BLaER1 (cell line): Measurements from ENCODE around the gene MTMR3.

Experiments
- H3K27ac ChIP-seq: shearing (Covaris generic); formaldehyde crosslinking; 2 replicates; pipeline ENCODE4 v1.8.1; 2022
- H3K27me3 ChIP-seq: shearing (Covaris generic); formaldehyde crosslinking; 2 replicates; pipeline ENCODE4 v1.8.1; 2022
- H3K36me3 ChIP-seq: shearing (Covaris generic); formaldehyde crosslinking; 2 replicates; pipeline ENCODE4 v1.8.1; 2022
- H3K4me1 ChIP-seq: shearing (Covaris generic); formaldehyde crosslinking; 2 replicates; pipeline ENCODE4 v1.8.1; 2022
- H3K4me2 ChIP-seq: shearing (Covaris generic); formaldehyde crosslinking; 2 replicates; pipeline ENCODE4 v1.8.1; 2022
- H3K4me3 ChIP-seq: shearing (Covaris generic); formaldehyde crosslinking; 2 replicates; pipeline ENCODE4 v1.8.1; 2022
- H3K9ac ChIP-seq: shearing (Covaris generic); formaldehyde crosslinking; 2 replicates; pipeline ENCODE4 v1.8.1; 2022
- H3K9me3 ChIP-seq: shearing (Covaris generic); formaldehyde crosslinking; 2 replicates; pipeline ENCODE4 v1.8.1; 2022
- H4K20me1 ChIP-seq: shearing (Covaris generic); formaldehyde crosslinking; 2 replicates; pipeline ENCODE4 v1.8.1; 2022
- Cebpa-rat ChIP-seq: shearing (Covaris generic); IDR thresholded peaks from 2 replicates; pipeline ENCODE4 v1.8.1; 2022

The MTMR3 gene

DNA sequence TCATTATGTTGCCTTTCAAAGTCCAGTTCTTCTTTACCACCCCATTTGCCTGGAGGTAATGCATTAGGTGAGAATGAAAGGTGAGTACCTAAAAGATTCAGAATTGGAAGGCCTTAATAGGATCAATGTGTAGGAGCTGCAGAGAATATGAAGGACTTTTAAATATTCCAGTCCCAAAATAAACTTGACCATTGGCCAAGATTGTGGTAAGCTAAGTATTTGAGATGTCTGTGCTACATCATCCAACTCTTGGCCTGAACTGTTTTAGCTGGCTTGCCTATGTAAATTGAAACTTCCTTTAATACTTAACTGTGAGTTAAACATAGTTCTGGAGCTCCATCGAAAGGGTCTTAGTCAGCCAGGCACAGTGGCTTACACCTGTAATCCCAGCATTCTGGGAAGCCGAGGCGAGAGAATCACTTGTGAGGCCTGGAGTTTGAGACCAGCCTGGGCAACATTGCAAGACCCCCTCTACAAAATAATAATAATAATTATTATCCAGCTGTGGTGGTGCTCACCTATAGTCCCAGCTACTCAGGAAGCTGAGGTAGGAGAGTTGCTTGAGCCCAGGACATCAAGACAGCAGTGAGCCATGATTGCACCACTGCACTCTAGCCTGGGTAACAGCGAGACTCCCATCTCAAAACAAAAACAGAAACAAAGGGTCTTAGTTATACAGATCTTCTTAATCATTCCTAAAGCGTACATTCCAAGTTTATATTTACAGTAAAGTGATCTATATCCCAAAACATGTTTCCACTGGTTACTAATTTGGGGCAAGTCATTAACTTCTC lies 29.8 kb downstream of the MTMR3 start:
- Histone ChIP-seq H3K4me2 (no peak overlapping the region), H3K4me1 (peaks cover 27% of the 10 kb centered on the region), H3K27ac (no peak overlapping the region), H3K9me3 (no peaks in the 10 kb centered on the region), H4K20me1 (peaks cover 100% of the 10 kb centered on the region), H3K27me3 (no peaks in the 10 kb centered on the region), H3K9ac (no peak overlapping the region), H3K36me3 (no peaks in the 10 kb centered on the region), H3K4me3 (no peak overlapping the region)
- TF ChIP-seq Cebpa-rat = no peak

DNA sequence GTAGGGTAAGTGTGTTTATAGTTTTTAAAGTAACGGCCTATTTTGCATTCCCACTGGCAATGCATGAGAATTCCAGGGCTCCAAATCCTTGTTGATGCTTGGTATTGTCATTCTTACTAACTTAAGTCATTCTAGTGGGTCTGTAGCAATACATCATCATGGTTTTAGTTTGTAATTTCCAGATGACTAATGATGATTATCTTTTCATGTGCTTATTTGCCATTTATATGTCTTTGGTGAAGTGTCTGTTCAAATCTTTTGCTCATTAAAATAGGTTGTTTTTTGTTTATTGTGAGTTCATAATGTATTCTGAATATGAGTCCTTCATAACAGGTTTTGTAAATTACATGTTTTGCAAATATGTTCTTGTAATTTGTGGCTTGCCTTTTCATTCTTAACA lies 31.2 kb downstream of the MTMR3 start:
- no peak for TF ChIP-seq Cebpa-rat
- Histone ChIP-seq H3K4me2 (no peak overlapping the region), H3K9me3 (no peaks in the 10 kb centered on the region), H3K27me3 (no peaks in the 10 kb centered on the region), H3K4me1 (peaks cover 19% of the 10 kb centered on the region), H3K27ac (no peak overlapping the region), H3K36me3 (no peaks in the 10 kb centered on the region), H3K4me3 (no peak overlapping the region), H4K20me1 (peaks cover 100% of the 10 kb centered on the region), H3K9ac (no peak overlapping the region)

DNA sequence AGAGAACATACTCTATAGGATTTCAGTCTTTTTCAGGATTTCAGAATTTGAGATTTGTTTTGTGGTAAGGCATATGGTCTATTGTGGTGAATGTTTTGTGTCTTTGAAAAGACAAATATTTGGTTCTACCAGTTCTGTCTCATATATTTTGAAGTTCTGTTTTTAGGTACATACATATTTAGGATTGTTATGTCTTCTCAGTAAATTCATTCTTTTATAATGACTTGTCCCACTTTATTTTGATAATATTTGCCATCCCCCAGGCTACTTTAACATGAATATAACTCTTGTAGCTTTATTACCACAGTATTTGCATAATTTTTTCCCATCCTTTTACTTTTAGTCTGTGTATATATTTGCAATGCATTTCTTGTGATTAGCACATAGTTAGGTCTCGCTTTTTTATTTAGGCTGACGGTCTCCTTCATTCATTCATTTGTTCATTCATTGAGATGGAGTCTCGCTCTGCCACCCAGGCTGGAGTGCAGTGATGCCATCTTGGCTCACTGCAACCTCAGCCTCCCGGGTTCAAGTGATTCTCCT lies 32.1 kb downstream of the MTMR3 start:
- Histone ChIP-seq H3K4me2 (no peak overlapping the region), H3K27ac (no peak overlapping the region), H3K36me3 (no peaks in the 10 kb centered on the region), H3K4me1 (peaks cover 19% of the 10 kb centered on the region), H3K9ac (no peak overlapping the region), H3K4me3 (no peak overlapping the region), H4K20me1 (peaks cover 100% of the 10 kb centered on the region), H3K27me3 (no peaks in the 10 kb centered on the region), H3K9me3 (no peaks in the 10 kb centered on the region)
- no peak for TF ChIP-seq Cebpa-rat

DNA sequence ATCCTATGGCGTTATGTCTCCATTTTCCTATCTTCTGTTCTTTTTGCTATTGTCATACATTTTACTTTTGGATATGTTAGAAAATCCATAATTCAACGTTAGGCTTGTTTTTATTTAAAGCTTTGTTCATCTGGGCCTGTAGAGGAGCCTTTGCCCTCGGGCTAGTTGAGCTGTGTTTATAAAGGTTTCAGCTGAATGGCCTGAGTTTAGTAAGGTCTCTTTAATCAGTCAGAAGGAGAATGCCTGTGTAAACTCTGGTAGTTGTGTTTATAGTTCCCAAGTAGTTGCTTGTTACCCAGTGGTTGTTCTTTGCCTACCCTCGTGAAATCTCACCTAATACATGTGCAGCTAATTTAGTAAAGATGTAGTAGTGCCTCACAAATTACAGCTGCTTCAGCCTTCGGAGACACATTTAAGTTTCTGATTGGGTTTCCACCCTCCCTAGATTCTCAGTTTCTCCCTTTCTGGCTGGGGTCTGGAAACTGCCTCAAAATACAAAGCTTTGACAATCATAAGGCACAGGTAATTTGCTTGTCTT lies 33.1 kb downstream of the MTMR3 start:
- no peak for TF ChIP-seq Cebpa-rat
- no peaks in the 10 kb centered on the region for H3K9me3 ChIP-seq
- no peaks in the 10 kb centered on the region for H3K27me3 ChIP-seq
- H3K4me2 ChIP-seq = no peak overlapping the region
- peaks cover 97% of the 10 kb centered on the region for H4K20me1 ChIP-seq
- peaks cover 19% of the 10 kb centered on the region for H3K4me1 ChIP-seq
- no peak overlapping the region for H3K9ac ChIP-seq
- no peak overlapping the region for H3K27ac ChIP-seq
- no peaks in the 10 kb centered on the region for H3K36me3 ChIP-seq
- H3K4me3 ChIP-seq = no peak overlapping the region

DNA sequence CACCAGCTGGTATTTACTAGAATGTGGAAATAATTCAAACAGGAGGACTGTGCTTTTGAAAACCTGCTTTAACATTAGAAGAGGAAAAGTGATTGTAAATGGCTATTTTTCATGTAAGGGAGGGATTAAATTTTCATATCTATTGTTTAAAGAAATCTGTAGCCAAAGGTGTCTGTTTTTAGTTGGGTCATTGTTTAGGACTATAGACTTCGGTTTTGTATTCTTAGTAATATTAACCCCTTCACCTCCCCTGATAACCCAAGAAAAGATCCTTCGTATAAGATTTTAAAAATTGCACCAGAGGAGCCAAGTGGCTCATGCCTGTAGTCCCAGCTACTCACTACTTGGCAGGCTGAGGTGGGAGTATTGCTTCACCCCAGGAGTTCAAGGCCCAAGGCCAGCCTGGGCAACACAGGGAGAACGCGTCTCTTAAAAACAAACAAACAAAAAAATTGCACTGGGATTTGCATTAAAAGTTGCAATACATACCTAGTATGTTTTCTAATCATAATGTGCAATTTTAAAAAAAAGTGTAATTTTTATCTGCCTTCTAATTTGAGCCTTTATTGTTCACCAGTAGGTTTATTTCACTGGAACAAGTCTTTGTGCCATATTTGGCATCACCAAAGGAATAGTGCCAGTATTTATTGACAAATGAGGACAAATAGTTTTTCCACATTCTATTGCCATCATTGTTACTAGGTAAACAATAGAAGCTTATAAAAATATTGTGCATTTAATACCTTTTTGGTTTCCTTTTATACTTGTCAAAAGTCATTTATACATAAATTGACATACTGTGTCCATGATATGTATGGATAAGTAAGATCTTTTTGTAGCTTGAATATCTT lies 34.3 kb downstream of the MTMR3 start:
- peaks cover 3% of the 10 kb centered on the region; the same call in 1 of the 2 replicates for H3K36me3 ChIP-seq
- no peak for TF ChIP-seq Cebpa-rat
- H3K4me2 ChIP-seq = no peak overlapping the region
- H4K20me1 ChIP-seq = peaks cover 96% of the 10 kb centered on the region
- H3K4me3 ChIP-seq = no peak overlapping the region
- no peak overlapping the region for H3K27ac ChIP-seq
- H3K9me3 ChIP-seq = 0 out of 2 replicates have a peak, but pooled peaks cover 5% of the 10 kb centered on the region
- no peak overlapping the region for H3K9ac ChIP-seq
- no peaks in the 10 kb centered on the region for H3K27me3 ChIP-seq
- H3K4me1 ChIP-seq = peaks cover 18% of the 10 kb centered on the region

DNA sequence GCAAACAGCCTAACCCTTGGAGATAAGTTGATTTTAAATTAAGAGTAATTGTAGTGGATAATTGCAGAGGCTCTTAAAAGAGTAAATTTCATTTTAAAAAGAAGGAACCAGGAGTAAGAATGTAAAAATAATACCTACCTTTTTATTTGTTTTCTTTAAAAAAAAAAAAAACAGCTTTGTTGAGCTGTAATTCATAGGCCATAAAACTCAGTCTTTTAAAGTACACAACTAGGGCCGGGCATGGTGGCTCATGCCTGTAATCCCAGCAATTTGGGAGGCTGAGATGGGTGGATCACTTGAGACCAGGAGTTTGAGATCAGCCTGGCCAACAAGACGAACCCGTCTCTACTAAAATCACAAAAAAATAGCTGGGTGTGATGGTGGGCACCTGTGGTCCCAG lies 42.4 kb downstream of the MTMR3 start:
- Histone ChIP-seq H4K20me1 (peaks cover 66% of the 10 kb centered on the region), H3K27ac (no peak overlapping the region), H3K4me2 (no peak overlapping the region), H3K9me3 (peaks cover 47% of the 10 kb centered on the region), H3K36me3 (peaks cover 13% of the 10 kb centered on the region), H3K9ac (no peak overlapping the region), H3K4me3 (no peak overlapping the region), H3K4me1 (no peaks in the 10 kb centered on the region), H3K27me3 (no peaks in the 10 kb centered on the region)
- TF ChIP-seq Cebpa-rat = no peak

DNA sequence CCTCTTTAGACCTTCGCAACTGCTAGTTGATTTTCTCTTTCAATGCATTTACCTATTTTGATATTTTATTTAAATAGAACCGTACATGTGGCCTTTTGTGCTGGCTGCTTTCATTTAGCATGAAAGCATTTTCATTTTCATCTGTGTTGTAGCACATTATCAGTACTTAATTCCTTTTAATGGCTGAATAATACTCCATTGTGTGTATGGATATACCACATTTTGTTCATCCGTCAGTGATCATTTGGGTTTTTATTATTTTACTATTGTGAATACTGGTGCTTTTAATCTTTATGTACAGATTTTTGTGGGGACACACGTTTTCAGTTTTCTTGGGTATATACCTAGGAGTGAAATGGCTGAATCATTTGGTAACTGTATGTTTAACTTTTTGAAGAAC lies 43.1 kb downstream of the MTMR3 start:
- no peak overlapping the region for H3K4me2 ChIP-seq
- H4K20me1 ChIP-seq = peaks cover 69% of the 10 kb centered on the region
- peaks cover 47% of the 10 kb centered on the region for H3K9me3 ChIP-seq
- H3K4me3 ChIP-seq = no peak overlapping the region
- H3K27ac ChIP-seq = no peak overlapping the region
- H3K9ac ChIP-seq = no peak overlapping the region
- TF ChIP-seq Cebpa-rat = no peak
- H3K36me3 ChIP-seq = peaks cover 13% of the 10 kb centered on the region
- H3K4me1 ChIP-seq = no peaks in the 10 kb centered on the region
- no peaks in the 10 kb centered on the region for H3K27me3 ChIP-seq

DNA sequence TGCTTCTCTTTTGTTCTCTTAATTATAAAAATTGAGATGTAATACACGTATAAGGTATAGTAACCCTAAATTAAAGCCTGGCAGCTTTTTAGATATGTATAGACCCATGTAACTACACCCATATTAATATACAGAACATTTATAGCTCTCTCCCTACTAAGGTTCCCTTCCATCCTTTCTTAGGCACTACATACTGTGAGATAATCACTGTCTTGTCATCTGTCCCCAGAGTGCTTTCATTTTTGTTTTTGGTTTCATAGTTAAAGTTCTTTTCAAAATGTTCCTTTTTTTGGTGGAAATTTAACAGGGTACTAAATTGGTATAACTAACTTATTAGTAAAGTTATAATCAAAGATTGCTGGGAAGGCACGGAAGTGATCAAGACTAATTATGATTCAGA lies 49.2 kb downstream of the MTMR3 start:
- Histone ChIP-seq H3K9me3 (peaks cover 8% of the 10 kb centered on the region; the same call in 1 of the 2 replicates), H4K20me1 (peaks cover 88% of the 10 kb centered on the region), H3K36me3 (0 out of 2 replicates have a peak, but pooled peaks cover 4% of the 10 kb centered on the region), H3K27ac (no peak overlapping the region), H3K27me3 (no peaks in the 10 kb centered on the region), H3K9ac (no peak overlapping the region), H3K4me3 (no peak overlapping the region), H3K4me1 (no peaks in the 10 kb centered on the region), H3K4me2 (no peak overlapping the region)
- TF ChIP-seq Cebpa-rat = no peak

DNA sequence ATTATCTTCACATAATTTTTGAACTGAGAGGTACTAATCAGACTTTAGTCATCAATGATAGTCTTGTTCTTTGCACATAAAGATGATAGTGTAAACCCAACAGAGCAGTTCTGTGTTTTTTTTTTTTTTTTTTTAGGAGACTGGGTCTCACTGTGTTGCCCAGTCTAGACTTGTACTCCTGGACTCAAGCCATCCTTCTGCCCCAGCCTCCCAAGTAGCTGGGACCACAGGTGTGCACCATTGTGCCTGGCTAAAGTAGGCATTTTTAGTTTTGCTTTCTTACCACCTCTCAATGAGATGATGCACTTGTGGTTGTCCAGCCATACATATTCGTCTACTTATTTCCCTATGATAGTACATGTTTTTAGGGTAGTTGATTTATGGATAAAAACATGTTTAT lies 50.6 kb downstream of the MTMR3 start:
- peaks cover 87% of the 10 kb centered on the region for H4K20me1 ChIP-seq

More for the DNA sequence above, 50.6 kb downstream of the MTMR3 start:
- Histone ChIP-seq H3K9me3 (peaks cover 10% of the 10 kb centered on the region), H3K27me3 (no peaks in the 10 kb centered on the region), H3K36me3 (0 out of 2 replicates have a peak, but pooled peaks cover 4% of the 10 kb centered on the region), H3K27ac (no peak overlapping the region), H3K9ac (no peak overlapping the region), H3K4me2 (no peak overlapping the region), H3K4me1 (no peaks in the 10 kb centered on the region), H3K4me3 (no peak overlapping the region)
- TF ChIP-seq Cebpa-rat = no peak
